GM12875 (cell line): Measurements from ENCODE around the gene ETV3L.

Experiments
- H3K4me3 ChIP-seq: one replicate; pipeline ENCODE4 v1.5.1; 2011; ENCODE audit warnings: low read depth, low read length, control low read depth
- TF ChIP-seq, protein P1 (sequence below): IDR thresholded peaks from 2 replicates; pipeline ENCODE4 v1.5.1; 2011; ENCODE audit warnings: low read depth, mild to moderate bottlenecking, control low read depth, inconsistent platforms, low read length, moderate library complexity, borderline replicate concordance; ENCODE audit not compliant: insufficient read depth

ETV3L gene

DNA sequence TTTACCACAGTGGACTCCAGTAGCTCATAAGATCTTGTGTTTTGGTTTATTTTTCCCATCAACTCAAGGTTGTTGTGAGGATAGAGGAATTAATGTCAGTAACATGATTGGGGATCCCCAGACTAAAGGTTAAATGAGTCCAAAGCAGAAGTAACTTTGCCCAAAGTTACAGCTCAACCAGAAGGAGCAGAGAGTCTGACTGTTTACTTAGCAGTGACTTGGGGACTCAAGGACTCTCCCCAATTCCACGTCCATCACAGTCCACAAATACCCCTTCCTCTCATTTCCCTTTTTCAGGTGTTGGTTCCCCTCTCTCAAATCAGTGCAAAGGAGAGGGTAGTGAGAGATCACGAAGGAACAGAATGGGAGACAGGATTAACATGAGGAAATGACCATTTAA lies 42.6 kb upstream of the ETV3L start:
- H3K4me3 ChIP-seq, result no peak overlapping the region
- TF ChIP-seq, protein P1, sequence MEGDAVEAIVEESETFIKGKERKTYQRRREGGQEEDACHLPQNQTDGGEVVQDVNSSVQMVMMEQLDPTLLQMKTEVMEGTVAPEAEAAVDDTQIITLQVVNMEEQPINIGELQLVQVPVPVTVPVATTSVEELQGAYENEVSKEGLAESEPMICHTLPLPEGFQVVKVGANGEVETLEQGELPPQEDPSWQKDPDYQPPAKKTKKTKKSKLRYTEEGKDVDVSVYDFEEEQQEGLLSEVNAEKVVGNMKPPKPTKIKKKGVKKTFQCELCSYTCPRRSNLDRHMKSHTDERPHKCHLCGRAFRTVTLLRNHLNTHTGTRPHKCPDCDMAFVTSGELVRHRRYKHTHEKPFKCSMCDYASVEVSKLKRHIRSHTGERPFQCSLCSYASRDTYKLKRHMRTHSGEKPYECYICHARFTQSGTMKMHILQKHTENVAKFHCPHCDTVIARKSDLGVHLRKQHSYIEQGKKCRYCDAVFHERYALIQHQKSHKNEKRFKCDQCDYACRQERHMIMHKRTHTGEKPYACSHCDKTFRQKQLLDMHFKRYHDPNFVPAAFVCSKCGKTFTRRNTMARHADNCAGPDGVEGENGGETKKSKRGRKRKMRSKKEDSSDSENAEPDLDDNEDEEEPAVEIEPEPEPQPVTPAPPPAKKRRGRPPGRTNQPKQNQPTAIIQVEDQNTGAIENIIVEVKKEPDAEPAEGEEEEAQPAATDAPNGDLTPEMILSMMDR, result no peak

GRCh38 chr1:157141212-157141855 lies 41.7 kb upstream of the ETV3L start:
- no peak overlapping the region for H3K4me3 ChIP-seq
- TF ChIP-seq, protein P1, result no peak

GRCh38 chr1:157140063-157140588 lies 40.5 kb upstream of the ETV3L start:
- TF ChIP-seq, protein P1, result no peak
- no peak overlapping the region for H3K4me3 ChIP-seq

DNA sequence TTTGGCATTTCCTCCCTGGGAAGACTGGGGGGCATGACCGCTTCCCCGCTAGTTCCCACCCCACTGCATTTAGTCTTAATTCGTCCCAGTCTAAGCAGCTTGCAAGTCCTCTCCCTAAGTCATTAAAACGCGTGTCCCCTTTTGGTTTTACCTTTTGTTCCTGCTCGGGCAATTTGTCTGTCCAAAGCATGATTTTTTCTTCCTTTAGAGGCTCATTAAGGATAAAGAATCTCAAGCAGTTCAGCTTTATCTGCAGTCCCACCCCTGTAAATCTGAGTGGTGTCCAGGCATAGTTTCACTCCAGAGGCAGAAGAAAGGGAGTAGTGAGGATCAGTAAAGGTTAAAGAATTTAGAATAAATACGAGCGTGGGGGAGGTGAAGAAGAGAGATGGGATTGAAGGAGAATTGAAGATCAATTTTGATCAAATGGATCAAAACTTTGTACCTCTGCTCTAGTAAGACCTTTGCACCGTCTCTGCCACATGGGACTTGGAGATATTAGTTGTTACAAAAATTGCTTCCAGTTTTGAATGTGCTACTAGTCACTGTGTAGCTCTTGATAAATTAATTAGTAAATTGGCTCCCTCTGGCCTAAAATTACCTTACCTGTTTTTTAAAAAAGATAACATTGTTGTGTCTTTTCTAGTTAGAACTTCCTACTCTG lies 39.6 kb upstream of the ETV3L start:
- H3K4me3 ChIP-seq, result peak overlapping the region; percentile 96
- TF ChIP-seq, protein P1, result no peak

DNA sequence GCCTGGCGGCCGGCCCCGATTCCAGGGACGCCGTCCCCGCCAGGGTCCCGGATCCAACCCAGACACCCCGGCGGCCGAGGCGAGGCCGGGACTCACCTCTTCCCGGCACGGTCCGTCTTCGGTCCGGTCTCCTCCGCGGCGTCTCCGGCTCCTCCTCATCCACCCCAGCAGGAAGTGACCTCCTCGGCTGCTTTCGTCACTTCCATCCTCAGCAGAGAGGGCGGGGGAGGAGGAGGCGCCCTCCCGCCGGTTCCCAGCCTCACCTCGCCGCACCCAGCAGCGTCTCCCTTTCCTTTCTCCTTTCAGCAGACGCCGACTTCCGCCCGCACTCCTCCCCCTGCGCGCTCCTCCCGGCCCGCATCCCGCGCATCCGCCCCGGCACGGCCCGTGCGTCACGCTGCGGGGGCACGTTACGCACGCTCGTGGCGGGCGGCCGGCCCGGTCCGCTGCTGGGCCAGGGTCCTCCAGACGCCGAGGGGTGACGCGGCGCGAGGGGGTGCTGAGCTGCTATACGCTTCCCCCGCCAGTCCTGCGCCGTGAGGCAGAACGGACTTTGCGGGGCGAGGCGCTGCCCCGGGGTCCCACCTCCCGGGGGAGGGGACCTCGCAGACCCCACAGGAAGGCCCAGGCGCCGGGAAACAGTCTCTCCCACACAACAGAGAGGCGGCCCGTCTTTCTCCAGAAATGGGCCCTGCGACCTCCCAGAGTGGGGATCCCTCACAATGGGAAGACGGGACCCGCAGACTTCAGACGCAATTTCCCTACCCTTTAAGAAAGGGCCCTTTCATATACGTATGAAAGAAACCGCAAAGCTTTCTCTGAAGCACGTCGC lies 38.8 kb upstream of the ETV3L start, which contains the start of gene ETV3:
Gene ETV3, minus strand, starts transcription at position 176 of the 832 bp plus-strand sequence. CDS start 2,043 bp downstream, outside the sequence.
- TF ChIP-seq, protein P1, result no peak
- peak within 1 kb of the TSS; percentile 96 for H3K4me3 ChIP-seq

GRCh38 chr1:157137408-157138219 lies 38.0 kb upstream of the ETV3L start:
- TF ChIP-seq, protein P1, result no peak
- H3K4me3 ChIP-seq, result peak overlapping the region; percentile 96
